Omental fat pad (tissue), 4 donors: ENCODE measurements around the gene ISYNA1. TPM values are rescaled to one million over a fixed set of nuclear protein-coding genes. Genes with fewer than 3 reads are reported as not detected.

Experiments used
- ATAC-seq: fragments of 150-250 bp; one replicate; pipeline ENCODE4 v1.9.1; 2016; ENCODE audit warnings: mild to moderate bottlenecking, moderate library complexity; ENCODE audit not compliant: low FRiP score
- DNase-seq: peaks from one replicate; pipeline ENCODE4 v3.0.0-alpha.2; 2019; ENCODE audit warnings: low spot score
- total RNA-seq, 4 donors: library from RNA; depleted of rRNA; stranded (reverse); fragments of >200 nt; gene quantifications; one replicate each; pipeline ENCODE4 v1.1.0, GENCODE V29; 2016
- TF ChIP-seq, protein P1 (sequence below), 3 donors: fragments of 450-650 bp; IDR thresholded peaks; one replicate each; pipeline ENCODE4 v1.5.1; 2016 to 2017; ENCODE audit warnings: antibody characterized with exemption in 3 of 3, mild to moderate bottlenecking in 3 of 3, moderate library complexity in 2 of 3

ISYNA1 gene
- total RNA-seq, 4 donors from 2014 or later: 20.0 to 36.7 (median 29.8) TPM

DNA sequence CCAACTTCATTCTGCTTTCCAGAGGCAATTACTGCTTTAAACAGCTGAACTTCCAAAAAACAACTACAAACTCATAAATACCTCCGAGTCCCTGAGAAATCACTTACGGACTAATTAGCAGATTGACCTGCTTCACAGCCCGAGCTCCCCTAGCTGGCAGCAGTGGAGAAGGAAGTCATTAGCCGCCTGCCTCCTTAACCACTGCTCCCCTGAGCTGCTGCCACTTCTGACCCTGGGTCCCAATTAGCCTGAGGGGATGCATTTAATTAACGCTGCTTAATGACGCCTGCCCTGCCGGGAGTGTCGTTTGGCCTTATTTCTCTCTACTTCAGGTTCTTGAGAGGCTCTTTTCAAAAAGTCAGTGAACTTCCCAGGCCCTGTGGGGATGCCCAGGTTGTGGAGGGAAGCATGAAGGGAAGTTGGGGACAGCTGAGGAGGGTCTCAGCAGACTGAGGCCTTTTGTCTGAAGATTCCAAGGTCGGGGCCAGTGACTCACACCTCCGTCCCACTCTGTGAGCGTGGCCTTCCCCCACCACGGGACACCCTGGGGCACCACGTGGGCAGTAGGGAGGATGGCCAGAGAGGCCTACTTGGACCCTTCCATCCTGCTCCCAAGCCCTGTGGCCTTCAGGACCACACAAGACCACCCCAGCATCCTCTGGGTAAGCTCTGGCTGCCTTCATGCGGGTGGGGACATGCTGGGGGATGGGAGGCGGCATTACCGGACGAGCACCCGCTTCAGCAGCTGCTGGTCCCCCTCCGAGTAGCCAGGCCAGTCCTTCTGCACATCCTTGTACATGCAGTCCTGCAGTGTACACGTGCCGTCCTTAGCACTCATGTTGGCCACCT, 19.8 kb upstream of the ISYNA1 start:
- no peak for DNase-seq
- no peak for ATAC-seq
- TF ChIP-seq, protein P1, sequence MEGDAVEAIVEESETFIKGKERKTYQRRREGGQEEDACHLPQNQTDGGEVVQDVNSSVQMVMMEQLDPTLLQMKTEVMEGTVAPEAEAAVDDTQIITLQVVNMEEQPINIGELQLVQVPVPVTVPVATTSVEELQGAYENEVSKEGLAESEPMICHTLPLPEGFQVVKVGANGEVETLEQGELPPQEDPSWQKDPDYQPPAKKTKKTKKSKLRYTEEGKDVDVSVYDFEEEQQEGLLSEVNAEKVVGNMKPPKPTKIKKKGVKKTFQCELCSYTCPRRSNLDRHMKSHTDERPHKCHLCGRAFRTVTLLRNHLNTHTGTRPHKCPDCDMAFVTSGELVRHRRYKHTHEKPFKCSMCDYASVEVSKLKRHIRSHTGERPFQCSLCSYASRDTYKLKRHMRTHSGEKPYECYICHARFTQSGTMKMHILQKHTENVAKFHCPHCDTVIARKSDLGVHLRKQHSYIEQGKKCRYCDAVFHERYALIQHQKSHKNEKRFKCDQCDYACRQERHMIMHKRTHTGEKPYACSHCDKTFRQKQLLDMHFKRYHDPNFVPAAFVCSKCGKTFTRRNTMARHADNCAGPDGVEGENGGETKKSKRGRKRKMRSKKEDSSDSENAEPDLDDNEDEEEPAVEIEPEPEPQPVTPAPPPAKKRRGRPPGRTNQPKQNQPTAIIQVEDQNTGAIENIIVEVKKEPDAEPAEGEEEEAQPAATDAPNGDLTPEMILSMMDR (IDR thresholded peaks at IDR 0.05): no peak

DNA sequence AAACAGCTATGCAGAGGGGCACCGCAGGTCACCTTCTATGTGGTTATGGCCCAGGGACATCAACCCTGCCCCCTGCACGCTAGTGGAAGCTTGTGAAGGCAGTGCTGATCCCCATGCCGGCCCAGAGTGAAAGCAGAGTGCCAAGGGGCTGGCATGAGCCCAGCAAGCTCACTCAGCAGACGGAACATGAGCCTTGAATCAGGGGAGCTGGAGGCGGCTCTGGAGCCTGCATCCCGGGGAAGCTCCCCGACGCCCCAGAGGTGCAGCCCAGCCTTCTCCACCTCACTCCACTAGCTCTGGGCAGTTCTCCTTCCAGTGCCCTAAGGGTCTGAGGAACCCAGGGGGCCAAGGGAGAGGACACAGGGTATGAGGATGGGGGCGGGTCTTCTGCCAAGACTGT, 19.0 kb upstream of the ISYNA1 start:
- no peak for DNase-seq
- TF ChIP-seq, protein P1 (IDR thresholded peaks at IDR 0.05): no peak
- no peak for ATAC-seq

DNA sequence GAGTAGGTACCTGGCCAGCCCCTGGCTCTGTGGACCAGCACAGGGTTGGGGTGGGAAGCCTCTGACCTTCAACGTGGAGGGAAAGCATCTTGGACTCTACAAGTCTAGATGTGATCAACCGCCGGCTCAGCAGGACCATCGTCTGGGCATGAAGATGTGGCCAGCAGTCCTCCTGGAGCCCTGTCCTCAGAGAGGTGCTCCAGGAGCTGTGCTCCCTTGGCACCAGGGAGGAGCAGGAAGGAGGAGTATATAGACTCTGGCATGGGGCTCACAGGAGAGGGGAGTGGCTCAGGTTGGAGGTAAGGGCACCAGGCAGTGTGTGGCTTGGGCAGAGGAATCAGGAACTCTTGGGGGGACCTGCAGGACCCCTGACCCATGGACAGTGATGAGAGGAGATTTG, 18.3 kb upstream of the ISYNA1 start:
- TF ChIP-seq, protein P1 (IDR thresholded peaks at IDR 0.05): no peak
- ATAC-seq (no peak), DNase-seq (no peak)

DNA sequence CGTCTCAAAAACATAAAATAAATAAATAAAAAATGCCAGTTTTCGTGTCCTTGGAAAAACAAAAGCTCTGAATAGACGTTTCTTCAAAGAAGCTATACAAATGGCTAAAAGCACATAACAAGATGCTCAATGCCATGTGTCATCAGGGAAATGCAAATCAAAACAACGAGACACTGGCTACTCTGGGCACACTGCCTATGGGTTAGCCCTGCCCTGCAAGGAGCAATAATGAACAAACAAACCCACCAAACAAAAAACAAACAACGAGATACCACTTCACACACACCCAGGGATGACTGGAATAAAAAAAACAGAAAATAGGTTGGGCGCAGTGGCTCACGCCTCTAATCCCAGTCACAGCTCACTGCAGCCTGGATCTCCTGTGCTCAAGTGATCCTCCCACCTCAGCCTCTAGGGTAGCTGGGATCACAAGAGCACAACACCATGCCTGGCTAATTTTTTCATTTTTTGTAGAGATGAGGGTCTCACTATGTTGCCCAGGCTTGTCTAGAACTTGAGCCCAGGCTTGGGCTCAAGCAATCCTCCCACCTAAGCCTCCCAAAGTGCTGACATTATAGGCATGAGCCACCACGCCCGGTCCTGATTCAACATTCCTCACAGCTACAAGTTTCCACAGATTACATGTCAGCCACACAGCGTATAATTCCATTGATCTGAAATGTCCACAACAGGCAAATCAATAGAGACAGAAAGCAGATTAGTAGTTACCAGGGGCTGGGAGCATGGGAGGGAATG, 15.5 kb upstream of the ISYNA1 start:
- DNase-seq: no peak
- no peak for ATAC-seq
- TF ChIP-seq, protein P1 (IDR thresholded peaks at IDR 0.05): no peak

DNA sequence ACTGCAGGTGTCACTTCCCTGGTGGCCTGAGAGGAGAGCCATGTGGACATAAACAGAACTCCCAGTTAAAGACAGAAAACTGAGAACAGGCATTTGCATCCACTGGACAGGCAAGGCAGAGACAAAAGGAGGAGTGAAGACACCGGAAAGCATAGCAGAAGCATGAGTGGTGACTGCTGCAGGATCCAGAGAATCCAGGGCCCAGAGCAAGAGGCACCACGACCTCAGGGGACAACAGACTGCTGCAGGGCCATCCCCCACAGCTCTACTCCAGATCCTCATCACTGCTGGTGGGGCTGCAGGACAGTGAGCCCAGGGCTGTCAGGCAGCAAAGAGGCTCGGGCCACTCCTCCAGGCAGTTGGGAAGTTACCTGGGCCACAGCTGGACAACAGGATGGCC, 14.5 kb upstream of the ISYNA1 start:
- TF ChIP-seq, protein P1 (IDR thresholded peaks at IDR 0.05): no peak
- DNase-seq (no peak), ATAC-seq (no peak)

DNA sequence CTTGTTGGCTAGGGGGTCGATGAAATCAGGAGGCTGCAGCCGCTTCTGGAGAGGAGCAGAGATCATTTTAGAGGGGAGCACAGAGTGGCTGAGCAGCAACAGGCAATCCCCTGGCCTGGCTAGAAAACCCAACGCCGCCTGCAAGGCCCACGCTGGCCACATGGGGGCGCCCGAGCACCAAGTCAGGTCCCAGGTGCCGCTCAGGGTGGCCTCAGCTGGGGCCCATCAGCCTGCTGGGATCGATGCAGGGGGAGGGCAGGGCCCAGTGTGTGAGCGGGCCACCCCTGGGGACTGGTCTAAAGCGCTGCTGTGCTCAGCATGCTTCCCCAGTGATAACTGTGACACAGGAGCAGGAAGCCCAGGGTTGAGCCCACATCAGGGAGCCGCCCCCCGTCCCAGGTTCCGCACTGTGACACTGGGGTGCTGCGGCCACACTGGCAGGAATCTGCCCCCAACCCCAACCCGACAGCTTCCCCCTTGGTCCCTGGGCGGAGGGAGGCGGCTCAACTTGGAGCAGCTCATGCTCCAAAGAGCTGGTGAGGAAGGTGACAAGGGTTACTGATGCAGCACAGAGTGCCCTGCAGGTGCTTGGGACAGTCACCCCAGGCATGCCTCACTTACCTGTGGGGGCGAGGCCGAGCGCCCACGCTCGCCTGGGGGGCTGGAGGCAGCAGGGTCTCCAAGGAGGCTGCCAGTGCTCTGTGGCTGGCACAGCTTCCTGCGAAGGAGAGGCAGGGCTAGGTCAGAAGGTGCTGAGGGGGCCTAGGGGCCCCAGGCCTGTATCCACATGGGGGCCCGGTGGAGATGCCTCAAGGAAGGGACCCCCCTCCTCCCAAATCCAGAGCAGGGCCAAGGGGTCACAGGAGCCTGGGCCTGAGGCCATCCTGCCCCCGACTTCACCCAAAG, 13.3 kb upstream of the ISYNA1 start:
- TF ChIP-seq, protein P1 (IDR thresholded peaks at IDR 0.05): peak in 1 of 3 donors; percentile 97
- DNase-seq: peak; percentile 98
- peak; percentile 47 for ATAC-seq
